Stimulated activated CD4-positive, alpha-beta T cell treated with anti-CD3 and anti-CD28 coated beads, Interleukin-4, amount 100 ng/mL, for 24 hours (primary cell): ENCODE results near the gene SLC4A7.
"Not testable (repeated sequence)": the region's sequence is repeated elsewhere in the genome, so short reads cannot be mapped to it uniquely, and the experiment has no call there.

Experiments
- DNase-seq: peaks from one replicate; pipeline ENCODE4 v3.0.0-alpha.2; 2020

SLC4A7 gene

GRCh38 chr3:27426926-27427325 is 57.3 kb downstream of the SLC4A7 start:
- no peak for DNase-seq

- DNase-seq, result no peak
These were observed 58.2 kb downstream of the SLC4A7 start for GRCh38 chr3:27425896-27426565.

GRCh38 chr3:27424812-27425521 is 59.2 kb downstream of the SLC4A7 start:
- DNase-seq, result not testable (repeated sequence)

GRCh38 chr3:27423463-27423862 is 60.7 kb downstream of the SLC4A7 start:
- no peak for DNase-seq

GRCh38 chr3:27422617-27423016 is 61.6 kb downstream of the SLC4A7 start:
- no peak for DNase-seq

- no peak for DNase-seq
These were observed 69.0 kb downstream of the SLC4A7 start for GRCh38 chr3:27415202-27415601.

GRCh38 chr3:27392950-27393679 is 91.1 kb downstream of the SLC4A7 start:
- DNase-seq, result no peak

GRCh38 chr3:27392414-27392813 is 91.8 kb downstream of the SLC4A7 start:
- DNase-seq, result not testable (repeated sequence)

- DNase-seq, result no peak
These were observed 92.4 kb downstream of the SLC4A7 start for GRCh38 chr3:27391796-27392195.

GRCh38 chr3:27387625-27388024 is 96.6 kb downstream of the SLC4A7 start:
- DNase-seq, result no peak

- DNase-seq, result no peak
These were observed 98.7 kb downstream of the SLC4A7 start for GRCh38 chr3:27385504-27385903.

GRCh38 chr3:27384191-27384590 is 100.0 kb downstream of the SLC4A7 start:
- DNase-seq, result no peak

- DNase-seq, result no peak
These were observed 103.5 kb downstream of the SLC4A7 start for GRCh38 chr3:27380433-27381357.

GRCh38 chr3:27378331-27378730 is 105.9 kb downstream of the SLC4A7 start:
- DNase-seq, result no peak

- no peak for DNase-seq
These were observed 107.9 kb downstream of the SLC4A7 start for GRCh38 chr3:27376109-27376772.

GRCh38 chr3:27368831-27369607 is 115.2 kb downstream of the SLC4A7 start, which contains the start of gene NEK10:
TSS of gene NEK10 (minus strand) at chr3:27369383. CDS start at chr3:27352882, 16,501 bp downstream.
- DNase-seq, result peak; percentile 91

GRCh38 chr3:27366062-27366591 is 118.1 kb downstream of the SLC4A7 start:
- DNase-seq, result no peak

GRCh38 chr3:27360113-27361078 is 123.8 kb downstream of the SLC4A7 start:
- DNase-seq, result no peak

- no peak for DNase-seq
These were observed 125.8 kb downstream of the SLC4A7 start for GRCh38 chr3:27358372-27358771.
